Heart left ventricle (tissue), 16 donors: Measurements from ENCODE around the gene ADAMTSL1. TPM values are rescaled to one million over a fixed set of nuclear protein-coding genes. Genes with fewer than 3 reads are reported as not detected.
A peak's percentile ranks its signal among the peaks of the same experiment; 100 is the strongest.

ENCODE experiments used
- ATAC-seq, 4 donors: fragments of 200-7000 bp; cut with Tn5 transposase; one replicate each; pipeline ENCODE4 v1.9.1; 2020 to 2022; ENCODE audit warnings: moderate library complexity in 4 of 4, mild to moderate bottlenecking in 3 of 4, moderate number of reproducible peaks in 1 of 4
- DNase-seq, 5 donors: peaks; one replicate each; pipeline ENCODE4 v3.0.0-alpha.2; 2020
- H3K27ac ChIP-seq, 12 donors: fragments of 200-600 bp; sonication (generic) in 4 of 12; one replicate each; pipeline versions ENCODE4 v1.5.0 to v1.8.0; 2016 to 2022; ENCODE audit warnings: mild to moderate bottlenecking in 2 of 12
- H3K27me3 ChIP-seq, 9 donors: fragments of 200-600 bp; sonication (generic) in 2 of 9; one replicate each; pipeline versions ENCODE4 v1.5.1 to v1.8.0; 2016 to 2022; ENCODE audit warnings: mild to moderate bottlenecking in 3 of 9
- H3K36me3 ChIP-seq, 9 donors: fragments of 200-600 bp; sonication (generic) in 2 of 9; one replicate each; pipeline versions ENCODE4 v1.5.0 to v1.8.0; 2018 to 2022; ENCODE audit warnings: mild to moderate bottlenecking in 2 of 9
- H3K4me1 ChIP-seq, 12 donors: fragments of 200-600 bp; sonication (generic) in 4 of 12; one replicate each; pipeline versions ENCODE4 v1.5.0 to v1.8.0; 2016 to 2022; ENCODE audit warnings: mild to moderate bottlenecking in 3 of 12
- H3K4me3 ChIP-seq, 12 donors: fragments of 200-600 bp; sonication (generic) in 4 of 12; one replicate each; pipeline versions ENCODE4 v1.5.0 to v1.8.0; 2017 to 2022; ENCODE audit warnings: mild to moderate bottlenecking in 9 of 12, moderate library complexity in 4 of 12
- H3K9me3 ChIP-seq, 12 donors: fragments of 200-600 bp; sonication (generic) in 4 of 12; one replicate each; pipeline versions ENCODE4 v1.5.0 to v1.8.0; 2016 to 2022; ENCODE audit warnings: mild to moderate bottlenecking in 1 of 12
- CTCF ChIP-seq, 12 donors: fragments of 200-600 bp; sonication (generic) in 4 of 12; IDR thresholded peaks; one replicate each; pipeline versions ENCODE4 v1.5.0 to v1.8.0; 2018 to 2022; ENCODE audit warnings: antibody characterized with exemption in 12 of 12, mild to moderate bottlenecking in 5 of 12
- POLR2A ChIP-seq, 2 donors: fragments of 450-650 bp; IDR thresholded peaks; one replicate each; pipeline ENCODE4 v1.6.1; 2017; ENCODE audit warnings: antibody characterized with exemption in 2 of 2, mild to moderate bottlenecking in 2 of 2, moderate library complexity in 2 of 2
- WGBS, 4 donors: extraction: QIAGEN DNeasy Blood & Tissue Kit in 2 of 4; methylation state at CpG; one replicate each; pipeline versions ENCODE4 v1.1.5 to v1.1.7; 2013 to 2018; 5-methylcytosine and 5-hydroxymethylcytosine counted together
- intact Hi-C, 10 donors: fragments of 100-400 bp; cut with DNase I; formaldehyde crosslinking; loops; one replicate each; pipeline versions ENCODE4 v1.11.1 to v1.14.2; 2022
- polyA plus RNA-seq, 2 donors: library from polyadenylated mRNA; stranded (reverse); fragments of 200-250 nt; gene quantifications; one replicate each; pipeline ENCODE4 v1.2.3, GENCODE V29; 2013
- total RNA-seq, 9 donors: library from RNA; depleted of rRNA in 2 of 9; stranded (reverse); fragments of >200 nt in 2 of 9; fragmentation: NEBNext Ultra II Directional in 3 of 9; extraction: Animal tissue kit (Norgen Biotek cat#: 25700) in 3 of 9; gene quantifications; one replicate each; pipeline versions ENCODE4 v1.1.0 to v1.2.4, GENCODE V29; 2016 to 2023
- donor health status: ischemic (EF 13 %, LVEDD 7.1; RV severe dilation, severe dysfunction).
- donor health status: healthy with polysubstance abuse.
- donor health status: DM: no; HTN: yes; CAD: no.
- donor health status: DM: no; HTN: no; CAD: no.
- donor health status: ischemic (EF 25% LVEDD 6.9; RV normal size, moderate dysfunction).
- donor health status: ischemic (EF 25% LVEDD 5.7; RV mildly dilated, moderate dysfunction).
- donor health status: healthy.
- donor health status: DM: yes; HTN: yes; CAD: no.
- donor health status: ischemic (EF 35%, LVEDD 5.7; RV mildly dilated, moderate dysfunction).
- donor health status: nonischemic (EF 11% LVEDD 7.7; RV severe dilation, severe dysfunction).
- donor health status: DM: yes; HTN: yes; CAD: no.
- donor health status: PGD.
- donor health status: ischemic (EF 29% LVEDD 5.4; RV normal size, mild dysfunction).
- donor health status: nonischemic (EF 23%, LVEDD 6.1; RV moderate dilation, normal function).

Gene ADAMTSL1
- total and polyA plus RNA-seq, 11 donors: 0.46 to 4.7 (median 1.1) TPM

GRCh38 chr9:18456624-18457237 lies 17.2 kb upstream of the ADAMTSL1 start:
- Histone ChIP-seq H3K27ac (no peak overlapping the region), H3K27me3 (no peaks in the 10 kb centered on the region), H3K4me1 (no peaks in the 10 kb centered on the region), H3K4me3 (no peak overlapping the region), H3K9me3 (no peaks in the 10 kb centered on the region), H3K36me3 (no peaks in the 10 kb centered on the region)
- ATAC-seq (no peak), DNase-seq (no peak)
- TF ChIP-seq CTCF (IDR thresholded peaks at IDR 0.05): no peak
- no peak for TF ChIP-seq POLR2A (IDR thresholded peaks at IDR 0.05)
- WGBS, 4 donors: 71 to 95% (median 81%) methylated on average over 4 of the region's 4 CpGs
- intact Hi-C loops: no loop called here

GRCh38 chr9:18457510-18457909 lies 16.4 kb upstream of the ADAMTSL1 start:
- intact Hi-C loops: no loop called here

GRCh38 chr9:18459962-18460584 lies 13.9 kb upstream of the ADAMTSL1 start:
- intact Hi-C loops: no loop called here
- DNase-seq: no peak
- WGBS, 4 donors: 73 to 83% (median 78%) methylated on average over 7 of the region's 7 CpGs
- TF ChIP-seq POLR2A (IDR thresholded peaks at IDR 0.05) (no peak), CTCF (IDR thresholded peaks at IDR 0.05) (no peak)
- no peaks in the 10 kb centered on the region for H3K36me3 ChIP-seq
- no peaks in the 10 kb centered on the region for H3K27me3 ChIP-seq
- no peak overlapping the region for H3K4me3 ChIP-seq
- ATAC-seq: peak in 1 of 4 donors; percentile 39
- no peak overlapping the region for H3K27ac ChIP-seq
- no peaks in the 10 kb centered on the region for H3K4me1 ChIP-seq
- H3K9me3 ChIP-seq: no peaks in the 10 kb centered on the region

More at GRCh38 chr9:18457510-18457909, 16.4 kb upstream of the ADAMTSL1 start:
- TF ChIP-seq CTCF (IDR thresholded peaks at IDR 0.05) (no peak), POLR2A (IDR thresholded peaks at IDR 0.05) (no peak)
- Histone ChIP-seq H3K4me1 (no peaks in the 10 kb centered on the region), H3K27ac (no peak overlapping the region), H3K27me3 (no peaks in the 10 kb centered on the region), H3K4me3 (no peak overlapping the region), H3K36me3 (no peaks in the 10 kb centered on the region), H3K9me3 (no peaks in the 10 kb centered on the region)
- no peak for DNase-seq
- ATAC-seq: no peak
- WGBS, 4 donors: 63 to 88% (median 85%) methylated on average over 2 of the region's 2 CpGs

GRCh38 chr9:18461496-18461895 lies 12.5 kb upstream of the ADAMTSL1 start:
- no peak overlapping the region for H3K27ac ChIP-seq
- no peak for DNase-seq
- no peak overlapping the region for H3K4me3 ChIP-seq
- intact Hi-C loops: no loop called here
- no peaks in the 10 kb centered on the region for H3K4me1 ChIP-seq
- no peak for ATAC-seq
- TF ChIP-seq CTCF (IDR thresholded peaks at IDR 0.05) (no peak), POLR2A (IDR thresholded peaks at IDR 0.05) (no peak)
- H3K27me3 ChIP-seq: no peaks in the 10 kb centered on the region
- no peaks in the 10 kb centered on the region for H3K9me3 ChIP-seq
- H3K36me3 ChIP-seq: no peaks in the 10 kb centered on the region
- WGBS, 4 donors: 79 to 84% (median 82%) methylated on average over 4 of the region's 4 CpGs
